MM.1S (cell line): ENCODE measurements around the gene POLRMT.

Experiments
- CTCF ChIP-seq: fragments of 300-600 bp; sonication (generic); IDR thresholded peaks from 2 replicates; pipeline ENCODE4 v1.5.1; 2016; ENCODE audit warnings: antibody characterized with exemption, low read length, mixed read lengths
- EZH2 ChIP-seq: fragments of 300-600 bp; sonication (generic); optimal IDR thresholded peaks from 2 replicates; pipeline ENCODE3; 2017; ENCODE audit warnings: low read depth, mild to moderate bottlenecking, antibody characterized with exemption, low read length, mixed read lengths

DNA sequence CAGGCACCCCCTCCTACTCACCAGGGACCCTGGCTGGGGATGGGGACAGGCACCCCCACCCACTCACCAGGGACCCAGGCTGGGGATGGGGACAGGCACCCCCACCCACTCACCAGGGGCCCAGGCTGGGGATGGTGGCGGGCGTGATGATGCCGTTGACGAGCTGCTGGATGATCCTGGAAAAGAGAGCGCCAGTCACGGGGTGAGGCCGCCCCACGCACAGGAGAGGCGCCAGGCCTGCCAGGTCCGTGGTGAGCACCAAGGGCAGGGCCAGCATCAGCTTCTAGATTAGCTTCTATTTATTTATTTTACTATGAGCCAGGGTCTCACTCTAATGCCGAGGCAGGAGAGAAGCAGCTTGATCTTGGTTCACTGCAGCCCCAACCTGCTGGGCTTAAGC is 16.8 kb upstream of the POLRMT start:
- TF ChIP-seq CTCF (no peak), EZH2 (no peak)
